ENCODE data around the gene TFF3.

GRCh38 chr21:42293649-42294272 is 21.4 kb downstream of the TFF3 start:
- TF ChIP-seq POLR2A (IDR thresholded peaks at IDR 0.05), result no peak
- TF ChIP-seq, protein P1, sequence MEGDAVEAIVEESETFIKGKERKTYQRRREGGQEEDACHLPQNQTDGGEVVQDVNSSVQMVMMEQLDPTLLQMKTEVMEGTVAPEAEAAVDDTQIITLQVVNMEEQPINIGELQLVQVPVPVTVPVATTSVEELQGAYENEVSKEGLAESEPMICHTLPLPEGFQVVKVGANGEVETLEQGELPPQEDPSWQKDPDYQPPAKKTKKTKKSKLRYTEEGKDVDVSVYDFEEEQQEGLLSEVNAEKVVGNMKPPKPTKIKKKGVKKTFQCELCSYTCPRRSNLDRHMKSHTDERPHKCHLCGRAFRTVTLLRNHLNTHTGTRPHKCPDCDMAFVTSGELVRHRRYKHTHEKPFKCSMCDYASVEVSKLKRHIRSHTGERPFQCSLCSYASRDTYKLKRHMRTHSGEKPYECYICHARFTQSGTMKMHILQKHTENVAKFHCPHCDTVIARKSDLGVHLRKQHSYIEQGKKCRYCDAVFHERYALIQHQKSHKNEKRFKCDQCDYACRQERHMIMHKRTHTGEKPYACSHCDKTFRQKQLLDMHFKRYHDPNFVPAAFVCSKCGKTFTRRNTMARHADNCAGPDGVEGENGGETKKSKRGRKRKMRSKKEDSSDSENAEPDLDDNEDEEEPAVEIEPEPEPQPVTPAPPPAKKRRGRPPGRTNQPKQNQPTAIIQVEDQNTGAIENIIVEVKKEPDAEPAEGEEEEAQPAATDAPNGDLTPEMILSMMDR (IDR thresholded peaks at IDR 0.05 in 4 of 5, conservative IDR thresholded peaks at IDR 0.05 in 1 of 5), result no peak
